H1 (cell line): ENCODE measurements around the gene NDC80. TPM values are rescaled to one million over a fixed set of nuclear protein-coding genes. Genes with fewer than 3 reads are reported as not detected.

Experiments
- CTCF ChIA-PET: fragments of 300-600 bp; sonication (Branson Sonifier 250); formaldehyde crosslinking; loops from one replicate; lab custom pipeline; 2021; ENCODE audit not compliant: partially characterized antibody; lab: Charles Lee
- POLR2A ChIA-PET: fragments of 300-600 bp; sonication (Branson Sonifier 250); formaldehyde crosslinking; loops from one replicate; lab custom pipeline; 2021; ENCODE audit warnings: inconsistent platforms; ENCODE audit not compliant: partially characterized antibody; lab: Charles Lee
- DNase-seq, 2 experiments: peaks; one replicate each; pipeline versions ENCODE4 v3.0.0 to v3.0.0-alpha.2; 2010 to 2022; ENCODE audit warnings: low spot score in 2 of 2, low read depth in 1 of 2, mixed read lengths in 1 of 2
- FAIRE-seq: peaks from 2 replicates; lab custom pipeline; 2011; peaks lifted over from hg19 to GRCh38; lab: Jason Lieb, UNC
- H2AFZ ChIP-seq: 2 replicates; pipeline ENCODE4 v1.8.1; 2012; ENCODE audit warnings: low read length, inconsistent platforms
- H2AK5ac ChIP-seq: 2 replicates; pipeline ENCODE4 v1.6.1; 2013; ENCODE audit warnings: low read depth, low read length
- H2BK120ac ChIP-seq: replicated peaks from 2 replicates; pipeline ENCODE3; 2013; ENCODE audit warnings: low read depth, low read length, inconsistent platforms
- H2BK12ac ChIP-seq: 2 replicates; pipeline ENCODE4 v1.6.1; 2013; ENCODE audit warnings: low read depth, low read length
- H2BK15ac ChIP-seq: 2 replicates; pipeline ENCODE4 v1.6.1; 2013; ENCODE audit warnings: low read length
- H2BK20ac ChIP-seq: 2 replicates; pipeline ENCODE4 v1.6.1; 2013; ENCODE audit warnings: low read length
- H2BK5ac ChIP-seq: 2 replicates; pipeline ENCODE4 v1.6.1; 2013; ENCODE audit warnings: low read depth, low read length
- H3K14ac ChIP-seq: 2 replicates; pipeline ENCODE4 v1.6.1; 2013; ENCODE audit warnings: inconsistent platforms; ENCODE audit not compliant: insufficient read length
- H3K18ac ChIP-seq: 2 replicates; pipeline ENCODE4 v1.6.1; 2013; ENCODE audit warnings: low read length; ENCODE audit errors: extremely low read depth
- H3K23ac ChIP-seq: 2 replicates; pipeline ENCODE4 v1.6.1; 2013; ENCODE audit warnings: inconsistent platforms; ENCODE audit not compliant: insufficient read length
- H3K23me2 ChIP-seq: 2 replicates; pipeline ENCODE4 v1.6.1; 2013; ENCODE audit warnings: low read depth, low read length
- H3K27ac ChIP-seq: 2 replicates; pipeline ENCODE4 v1.6.1; 2011; ENCODE audit warnings: low read depth, low read length, inconsistent platforms
- H3K27me3 ChIP-seq, 4 experiments: replicated peaks in 1 of 4; 1 replicate in 1 of 4; 2 replicates in 3 of 4; pipeline versions ENCODE4 v1.6.1 to v1.8.1; 2011 to 2013; ENCODE audit warnings: low read length in 3 of 4, mild to moderate bottlenecking in 3 of 4, inconsistent platforms in 2 of 4, mixed read lengths in 2 of 4, moderate library complexity in 1 of 4; ENCODE audit not compliant: control insufficient read depth in 3 of 4, insufficient read depth in 3 of 4; ENCODE audit errors: extremely low read depth in 1 of 4
- H3K36me3 ChIP-seq, 4 experiments: 2 replicates each; pipeline versions ENCODE4 v1.6.1 to v1.8.1; 2011 to 2013; ENCODE audit warnings: mild to moderate bottlenecking in 4 of 4, low read length in 3 of 4, moderate library complexity in 2 of 4, control low read depth in 1 of 4, inconsistent platforms in 1 of 4; ENCODE audit not compliant: insufficient read depth in 4 of 4, control insufficient read depth in 2 of 4
- H3K4ac ChIP-seq: replicated peaks from 2 replicates; pipeline ENCODE3; 2013; ENCODE audit warnings: low read length, low read depth, mixed read lengths, inconsistent platforms; ENCODE audit not compliant: insufficient read length
- H3K4me1 ChIP-seq, 4 experiments: replicated peaks in 1 of 4; 1 replicate in 1 of 4; 2 replicates in 3 of 4; pipeline versions ENCODE4 v1.6.1 to v1.8.1; 2011 to 2013; ENCODE audit warnings: low read length in 3 of 4, inconsistent platforms in 2 of 4, mixed read lengths in 1 of 4; ENCODE audit not compliant: insufficient read depth in 4 of 4, control insufficient read depth in 3 of 4
- H3K4me2 ChIP-seq, 2 experiments: 2 replicates each; pipeline versions ENCODE4 v1.6.1 to v1.8.1; 2011 to 2013; ENCODE audit warnings: low read depth in 2 of 2, low read length in 2 of 2, control low read depth in 1 of 2, inconsistent platforms in 1 of 2, mild to moderate bottlenecking in 1 of 2; ENCODE audit not compliant: insufficient read depth in 1 of 2
- H3K4me3 ChIP-seq, 4 experiments: fragments of 200-600, 300-600 bp in 1 of 4; sonication (generic), shearing (Covaris generic), sonication (Bioruptor Twin) in 1 of 4; 2 replicates each; pipeline versions ENCODE4 v1.5.1 to v1.8.1; 2011 to 2016; ENCODE audit warnings: low read length in 4 of 4, low read depth in 3 of 4, control low read depth in 2 of 4, inconsistent platforms in 2 of 4, mild to moderate bottlenecking in 2 of 4, mixed read lengths in 1 of 4, moderate library complexity in 1 of 4; ENCODE audit not compliant: insufficient read depth in 2 of 4; ENCODE audit errors: extremely low read depth in 1 of 4
- H3K56ac ChIP-seq: replicated peaks from 2 replicates; pipeline ENCODE3; 2013; ENCODE audit warnings: low read depth, mild to moderate bottlenecking, mixed read lengths, low read length, inconsistent platforms; ENCODE audit not compliant: insufficient read length
- H3K79me1 ChIP-seq: 2 replicates; pipeline ENCODE4 v1.6.1; 2013; ENCODE audit warnings: low read depth, low read length, control low read depth
- H3K79me2 ChIP-seq, 2 experiments: 2 replicates each; pipeline versions ENCODE4 v1.6.1 to v1.8.1; 2012 to 2013; ENCODE audit warnings: low read length in 2 of 2, mild to moderate bottlenecking in 2 of 2, inconsistent platforms in 1 of 2; ENCODE audit not compliant: insufficient read depth in 2 of 2, control insufficient read depth in 1 of 2
- H3K9ac ChIP-seq, 4 experiments: replicated peaks in 1 of 4; 1 replicate in 1 of 4; 2 replicates in 3 of 4; pipeline versions ENCODE4 v1.6.1 to v1.8.1; 2011 to 2013; ENCODE audit warnings: low read depth in 3 of 4, low read length in 3 of 4, control low read depth in 2 of 4, mild to moderate bottlenecking in 2 of 4, moderate library complexity in 2 of 4, inconsistent platforms in 1 of 4; ENCODE audit errors: extremely low read depth in 1 of 4
- H3K9me3 ChIP-seq, 2 experiments: 2 replicates each; pipeline versions ENCODE4 v1.6.1 to v1.8.1; 2012 to 2013; ENCODE audit warnings: mild to moderate bottlenecking in 2 of 2, moderate library complexity in 2 of 2, control low read depth in 1 of 2, inconsistent platforms in 1 of 2, low read depth in 1 of 2, low read length in 1 of 2, mixed read lengths in 1 of 2; ENCODE audit not compliant: insufficient read depth in 2 of 2
- H4K20me1 ChIP-seq, 2 experiments: replicated peaks in 1 of 2; 2 replicates each; pipeline versions ENCODE3 to v1.8.1; 2011 to 2013; ENCODE audit warnings: inconsistent platforms in 2 of 2, low read length in 2 of 2, mild to moderate bottlenecking in 1 of 2; ENCODE audit not compliant: insufficient read depth in 2 of 2, control insufficient read depth in 1 of 2
- H4K5ac ChIP-seq: 2 replicates; pipeline ENCODE4 v1.6.1; 2013; ENCODE audit warnings: low read length, low read depth, mixed read lengths, inconsistent platforms; ENCODE audit not compliant: insufficient read length
- H4K8ac ChIP-seq: 2 replicates; pipeline ENCODE4 v1.8.0; 2013; ENCODE audit warnings: mild to moderate bottlenecking, moderate library complexity, low read length, inconsistent platforms; ENCODE audit not compliant: insufficient read depth; ENCODE audit errors: extremely low read depth
- H4K91ac ChIP-seq: replicated peaks from 2 replicates; pipeline ENCODE3; 2013; ENCODE audit warnings: low read length, mixed read lengths, inconsistent platforms; ENCODE audit not compliant: insufficient read length
- WGBS, 2 experiments: shearing (Covaris generic) in 1 of 2; methylation state at CpG; one replicate each; pipeline versions ENCODE4 v1.1.6 to v1.1.7; 2013 to 2015; ENCODE audit warnings: low lambda C conversion rate in 2 of 2, mixed read lengths in 2 of 2, inconsistent platforms in 1 of 2, low coverage in 1 of 2, missing lambda C conversion rate in 1 of 2; ENCODE audit not compliant: insufficient replicate concordance in 2 of 2, insufficient coverage in 1 of 2, insufficient read length in 1 of 2; ENCODE audit errors: extremely low coverage in 1 of 2, missing lambda C conversion rate in 1 of 2; 5-methylcytosine and 5-hydroxymethylcytosine counted together
- polyA plus RNA-seq, 7 experiments: library from polyadenylated mRNA; depleted of rRNA in 3 of 7; stranded (reverse) in 5 of 7; unstranded in 2 of 7; fragments of >200 nt in 5 of 7; fragments of 200-250 nt in 2 of 7; gene quantifications; 1 replicate in 5 of 7; 2 replicates in 1 of 7; 4 replicates in 1 of 7; pipeline versions ENCODE4 v1.2.1 to v1.2.3, GENCODE V29; 2011 to 2013; ENCODE audit warnings: missing spikeins in 2 of 7, mixed read lengths in 2 of 7
- total RNA-seq: library from RNA; stranded (reverse); fragmentation: NEBNext Ultra II Directional; extraction: Animal tissue kit (Norgen Biotek cat#: 25700); gene quantifications from 2 replicates; pipeline ENCODE4 v1.2.1, GENCODE V29; 2021
- TF ChIP-seq, protein P1 (sequence below): IDR thresholded peaks from 2 replicates; pipeline ENCODE4 v1.6.1; 2012; ENCODE audit warnings: inconsistent platforms

The NDC80 gene
- total and polyA plus RNA-seq, 2 of the 8 experiments (the other 6 are each of a cell fraction or from before 2014, with no cell fraction given), result 11.0 to 45.0 TPM

DNA sequence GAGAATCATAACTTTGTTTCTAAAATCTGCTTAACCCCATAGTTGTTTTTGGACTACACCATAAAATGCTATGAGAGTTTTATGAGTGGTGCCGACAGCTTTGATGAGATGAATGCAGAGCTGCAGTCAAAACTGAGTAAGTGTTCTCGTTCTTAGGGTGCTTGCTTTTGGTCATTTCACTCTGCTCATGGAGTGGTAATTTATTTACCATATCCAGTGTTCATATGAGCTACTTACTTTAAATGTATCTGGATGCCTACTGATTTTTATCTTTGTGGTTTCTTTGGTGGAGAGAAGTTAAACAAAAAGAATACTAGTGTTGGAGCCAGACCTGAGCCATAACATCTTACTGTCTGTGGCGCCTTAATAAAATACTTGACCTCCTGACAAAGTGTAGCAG lies 16.4 kb downstream of the NDC80 start:
- H2AFZ ChIP-seq, result no peak overlapping the region
- no peaks in the 10 kb centered on the region for H3K79me2 ChIP-seq
- H4K5ac ChIP-seq, result no peak overlapping the region
- ChIA-PET POLR2A (interaction anchor here (2.0 kb wide), 1 partner anchor 16 kb away, joined by 6 read pairs; the partner anchor contains the start of genes METTL4 and NDC80), CTCF (interaction anchor here (1.2 kb wide), 1 partner anchor 19 kb away, joined by 3 read pairs; no protein-coding TSS in a partner anchor)
- H3K14ac ChIP-seq, result no peak overlapping the region
- H2AK5ac ChIP-seq, result no peak overlapping the region
- no peak overlapping the region for H2BK120ac ChIP-seq
- no peak overlapping the region for H3K4ac ChIP-seq
- no peaks in the 10 kb centered on the region for H3K23me2 ChIP-seq
- no peak overlapping the region for H4K91ac ChIP-seq
- no peaks in the 10 kb centered on the region for H3K9me3 ChIP-seq
- no peak for DNase-seq
- no peak overlapping the region for H4K8ac ChIP-seq
- H3K27ac ChIP-seq, result no peak overlapping the region
- WGBS, 2 experiments, result 84% methylated on average over 3 of the region's 3 CpGs; no CpG with 5 or more reads in 1 of the 2 experiments
- no peak overlapping the region for H3K23ac ChIP-seq
- peaks cover 0 to 2% of the 10 kb centered on the region in 2 experiments for H4K20me1 ChIP-seq
- no peak overlapping the region for H3K18ac ChIP-seq
- H3K9ac ChIP-seq, result no peak overlapping the region
- no peak for FAIRE-seq
- peaks cover 9 to 82% (median 39%) of the 10 kb centered on the region in 4 experiments for H3K36me3 ChIP-seq
- H2BK12ac ChIP-seq, result no peak overlapping the region
- no peak overlapping the region for H2BK20ac ChIP-seq
- no peak overlapping the region for H2BK15ac ChIP-seq
- TF ChIP-seq, protein P1, sequence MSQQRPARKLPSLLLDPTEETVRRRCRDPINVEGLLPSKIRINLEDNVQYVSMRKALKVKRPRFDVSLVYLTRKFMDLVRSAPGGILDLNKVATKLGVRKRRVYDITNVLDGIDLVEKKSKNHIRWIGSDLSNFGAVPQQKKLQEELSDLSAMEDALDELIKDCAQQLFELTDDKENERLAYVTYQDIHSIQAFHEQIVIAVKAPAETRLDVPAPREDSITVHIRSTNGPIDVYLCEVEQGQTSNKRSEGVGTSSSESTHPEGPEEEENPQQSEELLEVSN, result no peak
- H3K4me3 ChIP-seq, result no peak overlapping the region
- H2BK5ac ChIP-seq, result no peak overlapping the region
- no peak overlapping the region for H3K56ac ChIP-seq
- H3K4me1 ChIP-seq, result no peaks in the 10 kb centered on the region
- H3K79me1 ChIP-seq, result no peaks in the 10 kb centered on the region
- no peak overlapping the region for H3K4me2 ChIP-seq
- H3K27me3 ChIP-seq, result peaks cover 0 to 1% (median 0%) of the 10 kb centered on the region in 4 experiments; a peak in 1 of 7 replicates
